Peyer's patch (tissue), 4 donors: ENCODE results near the gene ZNF70. TPM values are rescaled to one million over a fixed set of nuclear protein-coding genes. Genes with fewer than 3 reads are reported as not detected.

Experiments used
- DNase-seq, 3 donors: peaks; one replicate each; pipeline ENCODE4 v3.0.0-alpha.2; 2017 to 2019
- H3K27ac ChIP-seq, 4 donors: fragments of 200-600 bp; sonication (generic); one replicate each; pipeline ENCODE4 v1.5.1; 2016 to 2019
- H3K27me3 ChIP-seq, 2 donors: fragments of 200-600 bp; sonication (generic); one replicate each; pipeline ENCODE4 v1.5.1; 2019
- H3K36me3 ChIP-seq, 3 donors: fragments of 200-600 bp; sonication (generic); one replicate each; pipeline ENCODE4 v1.5.1; 2016 to 2019
- H3K4me1 ChIP-seq, 4 donors: fragments of 200-600 bp; sonication (generic); one replicate each; pipeline ENCODE4 v1.5.1; 2016 to 2019
- H3K4me3 ChIP-seq, 4 donors: fragments of 200-600 bp; sonication (generic); 1 replicate in 3 of 4; 2 replicates in 1 of 4; pipeline ENCODE4 v1.5.1; 2016 to 2019; ENCODE audit warnings: mild to moderate bottlenecking in 1 of 4
- H3K9me3 ChIP-seq, 4 donors: fragments of 200-600 bp; sonication (generic); one replicate each; pipeline ENCODE4 v1.5.1; 2016 to 2019; ENCODE audit warnings: mild to moderate bottlenecking in 1 of 4
- POLR2A ChIP-seq, 2 donors: fragments of 450-650 bp; IDR thresholded peaks; one replicate each; pipeline ENCODE4 v1.5.1; 2017; ENCODE audit warnings: antibody characterized with exemption in 2 of 2, mild to moderate bottlenecking in 2 of 2, moderate library complexity in 2 of 2
- total RNA-seq, 4 donors: library from RNA; depleted of rRNA; stranded (reverse); fragments of >200 nt; gene quantifications; one replicate each; pipeline ENCODE4 v1.1.0, GENCODE V29; 2016
- TF ChIP-seq, protein P1 (sequence below), 6 experiments: fragments of 450-650 bp in 4 of 6; fragments of 200-600 bp in 2 of 6; sonication (generic) in 1 of 6; IDR thresholded peaks; one replicate each; pipeline ENCODE4 v1.5.1; 2017 to 2019; ENCODE audit warnings: antibody characterized with exemption in 6 of 6, mild to moderate bottlenecking in 3 of 6, moderate library complexity in 1 of 6

Gene ZNF70
- total RNA-seq, 4 donors from 2014 or later = 2.5 to 25.6 (median 6.2) TPM

DNA sequence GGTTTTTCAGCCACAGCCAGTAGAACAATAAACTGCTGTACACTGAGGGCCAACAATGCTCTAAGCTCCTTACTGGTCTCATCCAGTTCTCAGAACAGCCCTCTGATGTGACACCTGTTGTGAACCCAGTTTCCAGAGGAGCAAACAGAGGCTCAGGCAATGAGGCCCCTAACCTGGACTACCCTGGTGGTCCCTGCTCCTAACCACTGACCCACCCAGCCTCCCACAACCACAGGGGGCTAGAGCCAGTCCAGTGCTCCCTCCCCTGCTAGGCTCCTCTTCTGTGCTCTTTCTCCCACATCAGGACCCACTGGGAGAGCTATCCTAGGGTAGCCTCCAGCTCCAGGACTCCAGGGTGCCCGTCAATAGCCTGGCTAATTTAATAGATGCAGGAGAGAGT lies 31.8 kb upstream of the ZNF70 start:
- Histone ChIP-seq H3K4me1 (peaks cover 0 to 15% (median 3%) of the 10 kb centered on the region in 4 donors), H3K9me3 (no peaks in the 10 kb centered on the region), H3K27ac (no peak overlapping the region), H3K27me3 (no peaks in the 10 kb centered on the region), H3K4me3 (no peak overlapping the region), H3K36me3 (no peaks in the 10 kb centered on the region)
- TF ChIP-seq, protein P1, sequence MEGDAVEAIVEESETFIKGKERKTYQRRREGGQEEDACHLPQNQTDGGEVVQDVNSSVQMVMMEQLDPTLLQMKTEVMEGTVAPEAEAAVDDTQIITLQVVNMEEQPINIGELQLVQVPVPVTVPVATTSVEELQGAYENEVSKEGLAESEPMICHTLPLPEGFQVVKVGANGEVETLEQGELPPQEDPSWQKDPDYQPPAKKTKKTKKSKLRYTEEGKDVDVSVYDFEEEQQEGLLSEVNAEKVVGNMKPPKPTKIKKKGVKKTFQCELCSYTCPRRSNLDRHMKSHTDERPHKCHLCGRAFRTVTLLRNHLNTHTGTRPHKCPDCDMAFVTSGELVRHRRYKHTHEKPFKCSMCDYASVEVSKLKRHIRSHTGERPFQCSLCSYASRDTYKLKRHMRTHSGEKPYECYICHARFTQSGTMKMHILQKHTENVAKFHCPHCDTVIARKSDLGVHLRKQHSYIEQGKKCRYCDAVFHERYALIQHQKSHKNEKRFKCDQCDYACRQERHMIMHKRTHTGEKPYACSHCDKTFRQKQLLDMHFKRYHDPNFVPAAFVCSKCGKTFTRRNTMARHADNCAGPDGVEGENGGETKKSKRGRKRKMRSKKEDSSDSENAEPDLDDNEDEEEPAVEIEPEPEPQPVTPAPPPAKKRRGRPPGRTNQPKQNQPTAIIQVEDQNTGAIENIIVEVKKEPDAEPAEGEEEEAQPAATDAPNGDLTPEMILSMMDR (IDR thresholded peaks at IDR 0.05) = no peak
- no peak for TF ChIP-seq POLR2A (IDR thresholded peaks at IDR 0.05)
- DNase-seq = no peak

DNA sequence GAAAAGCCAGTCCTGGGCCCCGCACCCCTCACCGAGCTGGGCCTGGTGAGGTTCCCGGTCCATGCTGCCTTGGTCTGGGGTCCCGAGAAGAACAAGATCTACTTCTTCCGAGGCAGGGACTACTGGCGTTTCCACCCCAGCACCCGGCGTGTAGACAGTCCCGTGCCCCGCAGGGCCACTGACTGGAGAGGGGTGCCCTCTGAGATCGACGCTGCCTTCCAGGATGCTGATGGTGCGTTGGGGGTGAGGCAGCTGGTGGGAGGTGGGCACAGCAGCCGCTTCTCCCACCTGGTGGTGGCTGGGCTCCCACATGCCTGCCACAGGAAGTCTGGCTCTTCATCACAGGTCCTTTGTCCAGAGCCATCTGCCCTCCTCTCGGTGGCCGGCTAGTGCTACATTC lies 31.3 kb upstream of the ZNF70 start:
- peaks cover 0 to 14% (median 2%) of the 10 kb centered on the region in 4 donors for H3K4me1 ChIP-seq
- H3K27ac ChIP-seq = no peak overlapping the region
- no peak for DNase-seq
- no peaks in the 10 kb centered on the region for H3K27me3 ChIP-seq
- H3K4me3 ChIP-seq = no peak overlapping the region
- H3K36me3 ChIP-seq = no peaks in the 10 kb centered on the region
- TF ChIP-seq, protein P1 (IDR thresholded peaks at IDR 0.05) = no peak
- TF ChIP-seq POLR2A (IDR thresholded peaks at IDR 0.05) = no peak
- no peaks in the 10 kb centered on the region for H3K9me3 ChIP-seq

DNA sequence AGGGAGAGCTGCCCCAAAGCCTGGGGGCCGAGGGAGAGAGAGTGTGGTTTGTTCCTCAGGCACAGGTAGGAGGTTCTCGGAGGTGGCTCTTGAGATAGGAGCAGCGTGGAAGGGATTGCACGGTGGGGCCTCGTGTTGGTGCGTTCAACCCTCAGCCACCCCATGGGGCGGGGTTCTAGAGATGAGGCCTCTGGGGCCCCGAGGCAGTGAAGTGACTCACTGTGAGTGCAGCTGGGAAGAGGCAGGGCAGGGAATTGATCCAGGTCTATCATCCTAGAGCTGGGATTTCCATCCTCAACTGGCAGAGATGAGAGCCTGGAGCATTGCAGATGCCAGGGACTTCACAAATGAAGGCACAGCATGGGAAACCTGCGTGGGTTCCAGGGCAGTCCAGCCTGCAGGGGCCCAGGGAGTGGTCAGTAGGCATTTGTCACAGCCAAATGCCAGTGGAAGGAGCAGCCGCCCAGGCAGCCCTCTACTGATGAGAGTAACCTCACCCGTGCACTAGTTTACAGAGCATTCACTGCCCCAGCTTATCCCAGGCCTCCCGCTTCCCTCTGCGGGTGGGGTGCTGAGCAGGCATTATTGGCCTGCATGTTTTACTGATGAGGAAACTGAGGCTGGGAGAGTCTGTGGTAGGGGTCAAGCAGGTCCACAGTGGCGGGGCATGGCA lies 30.7 kb upstream of the ZNF70 start:
- Histone ChIP-seq H3K36me3 (no peaks in the 10 kb centered on the region), H3K4me1 (peaks cover 0 to 14% (median 2%) of the 10 kb centered on the region in 4 donors), H3K4me3 (no peak overlapping the region), H3K9me3 (no peaks in the 10 kb centered on the region), H3K27ac (no peak overlapping the region), H3K27me3 (no peaks in the 10 kb centered on the region)
- TF ChIP-seq POLR2A (IDR thresholded peaks at IDR 0.05) = no peak
- TF ChIP-seq, protein P1 (IDR thresholded peaks at IDR 0.05) = no peak
- DNase-seq = no peak

DNA sequence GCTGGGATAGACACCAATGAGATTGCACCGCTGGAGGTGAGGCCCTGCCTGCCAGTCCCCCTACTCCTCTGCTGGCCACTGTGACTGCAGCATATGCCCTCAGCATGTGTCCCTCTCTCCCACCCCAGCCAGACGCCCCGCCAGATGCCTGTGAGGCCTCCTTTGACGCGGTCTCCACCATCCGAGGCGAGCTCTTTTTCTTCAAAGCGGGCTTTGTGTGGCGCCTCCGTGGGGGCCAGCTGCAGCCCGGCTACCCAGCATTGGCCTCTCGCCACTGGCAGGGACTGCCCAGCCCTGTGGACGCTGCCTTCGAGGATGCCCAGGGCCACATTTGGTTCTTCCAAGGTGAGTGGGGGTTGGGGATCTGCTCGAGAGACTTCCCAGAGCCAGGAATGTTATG lies 30.2 kb upstream of the ZNF70 start:
- no peaks in the 10 kb centered on the region for H3K36me3 ChIP-seq
- DNase-seq = no peak
- H3K4me3 ChIP-seq = no peak overlapping the region
- H3K9me3 ChIP-seq = no peaks in the 10 kb centered on the region
- no peaks in the 10 kb centered on the region for H3K27me3 ChIP-seq
- TF ChIP-seq POLR2A (IDR thresholded peaks at IDR 0.05) = no peak
- TF ChIP-seq, protein P1 (IDR thresholded peaks at IDR 0.05) = no peak
- no peak overlapping the region for H3K27ac ChIP-seq
- H3K4me1 ChIP-seq = peaks cover 0 to 8% (median 0%) of the 10 kb centered on the region in 4 donors

DNA sequence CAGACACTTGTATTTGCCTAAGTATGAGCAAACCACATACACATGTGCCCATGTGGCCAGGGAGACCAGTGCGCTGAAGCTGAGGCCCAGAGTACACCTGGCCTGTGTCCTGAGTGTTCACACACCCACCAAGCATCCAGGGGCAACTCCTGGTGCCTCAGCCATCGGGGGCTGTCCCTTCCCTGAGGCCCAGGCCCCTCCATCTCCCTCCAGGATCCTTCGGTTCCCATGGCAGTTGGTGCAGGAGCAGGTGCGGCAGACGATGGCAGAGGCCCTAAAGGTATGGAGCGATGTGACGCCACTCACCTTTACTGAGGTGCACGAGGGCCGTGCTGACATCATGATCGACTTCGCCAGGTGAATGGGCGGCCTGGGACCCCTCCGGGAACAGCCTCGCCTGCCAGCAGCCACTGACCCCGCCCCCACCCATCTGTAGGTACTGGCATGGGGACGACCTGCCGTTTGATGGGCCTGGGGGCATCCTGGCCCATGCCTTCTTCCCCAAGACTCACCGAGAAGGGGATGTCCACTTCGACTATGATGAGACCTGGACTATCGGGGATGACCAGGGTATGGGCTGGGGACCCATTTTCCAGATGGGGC lies 29.3 kb upstream of the ZNF70 start:
- no peaks in the 10 kb centered on the region for H3K27me3 ChIP-seq
- H3K4me3 ChIP-seq = no peak overlapping the region
- H3K4me1 ChIP-seq = peaks cover 0 to 8% (median 0%) of the 10 kb centered on the region in 4 donors
- no peak for DNase-seq
- no peaks in the 10 kb centered on the region for H3K9me3 ChIP-seq
- TF ChIP-seq, protein P1 (IDR thresholded peaks at IDR 0.05) = no peak
- TF ChIP-seq POLR2A (IDR thresholded peaks at IDR 0.05) = no peak
- no peak overlapping the region for H3K27ac ChIP-seq
- no peaks in the 10 kb centered on the region for H3K36me3 ChIP-seq
